AG08396 (cell line): ENCODE data around the gene DDX1.
"Not testable (repeated sequence)": the region's sequence is repeated elsewhere in the genome, so short reads cannot be mapped to it uniquely, and the experiment has no call there.

Experiments used
- DNase-seq: peaks from one replicate; pipeline ENCODE4 v3.0.0; 2012; ENCODE audit warnings: low spot score, mixed read lengths

The DDX1 gene

DNA sequence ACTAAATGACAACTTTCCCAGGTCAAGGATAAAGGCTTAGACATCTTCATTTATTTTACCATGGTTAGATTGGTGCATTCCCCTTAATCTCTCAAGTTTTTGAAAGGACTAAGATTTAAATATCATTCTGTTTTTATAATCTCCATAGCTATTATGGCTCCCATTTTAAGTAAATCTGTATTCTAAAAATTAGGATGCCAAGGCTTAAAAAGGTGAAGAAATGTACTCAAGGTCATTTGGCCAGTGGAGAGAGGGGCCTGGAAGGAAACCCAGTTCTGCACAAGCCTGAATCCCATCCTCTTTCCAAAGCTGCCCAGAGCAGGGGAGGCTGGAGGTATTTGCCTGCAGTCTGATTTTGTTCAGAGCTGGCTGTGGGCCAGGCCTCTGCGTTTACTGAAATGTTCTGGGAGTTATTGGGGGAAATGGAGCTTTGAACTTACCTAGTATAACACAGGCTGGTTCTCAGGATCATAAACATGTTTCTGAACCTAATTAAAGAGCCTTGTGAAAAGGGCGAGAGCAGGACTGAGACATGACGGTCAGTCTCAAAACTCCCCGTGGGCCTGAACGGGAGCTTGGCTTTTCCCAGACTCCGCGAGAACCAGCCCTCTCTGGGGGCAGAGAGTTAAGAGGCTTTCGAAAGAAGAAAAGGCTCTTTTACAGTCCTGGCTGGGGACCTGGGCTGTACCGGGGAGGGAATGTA is 85.6 kb downstream of the DDX1 start:
- no peak for DNase-seq

DNA sequence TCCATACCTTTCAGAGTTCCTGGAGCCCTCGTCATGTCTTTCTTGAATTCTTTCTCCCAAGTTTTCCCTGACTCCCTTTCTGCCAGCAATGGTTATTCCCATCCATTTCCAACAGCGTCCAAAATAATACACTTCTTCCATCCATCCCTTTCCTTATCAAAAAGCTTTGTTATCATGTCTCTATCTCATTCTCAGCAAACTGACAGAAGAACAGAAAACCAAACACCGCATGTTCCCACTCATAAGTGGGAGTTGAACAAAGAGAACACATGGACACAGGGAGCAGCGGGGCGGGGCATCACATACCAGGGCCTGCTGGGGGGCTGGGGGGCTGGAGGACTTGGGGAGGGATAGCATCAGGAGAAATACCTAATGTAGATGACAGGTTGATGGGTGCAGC is 86.7 kb downstream of the DDX1 start:
- DNase-seq: no peak

DNA sequence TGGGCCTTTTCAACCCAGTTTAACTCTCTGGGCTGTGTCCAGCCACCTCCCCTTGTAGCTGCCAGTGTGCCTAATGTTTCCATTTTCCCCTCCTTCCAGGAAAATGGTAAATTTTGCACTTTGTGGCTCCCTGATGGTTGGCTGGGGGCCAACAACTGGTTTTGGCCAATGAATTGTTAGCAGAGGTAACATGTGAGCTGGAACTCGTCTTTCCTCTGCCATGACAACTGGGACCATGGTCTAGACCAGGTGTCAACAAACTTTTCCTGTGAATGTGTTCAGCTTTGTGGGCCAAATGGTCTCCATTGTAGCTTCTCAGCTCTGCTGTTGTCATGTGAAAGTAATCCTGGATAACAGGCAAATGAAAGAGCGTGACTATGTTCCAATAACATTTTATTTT is 87.2 kb downstream of the DDX1 start:
- no peak for DNase-seq

DNA sequence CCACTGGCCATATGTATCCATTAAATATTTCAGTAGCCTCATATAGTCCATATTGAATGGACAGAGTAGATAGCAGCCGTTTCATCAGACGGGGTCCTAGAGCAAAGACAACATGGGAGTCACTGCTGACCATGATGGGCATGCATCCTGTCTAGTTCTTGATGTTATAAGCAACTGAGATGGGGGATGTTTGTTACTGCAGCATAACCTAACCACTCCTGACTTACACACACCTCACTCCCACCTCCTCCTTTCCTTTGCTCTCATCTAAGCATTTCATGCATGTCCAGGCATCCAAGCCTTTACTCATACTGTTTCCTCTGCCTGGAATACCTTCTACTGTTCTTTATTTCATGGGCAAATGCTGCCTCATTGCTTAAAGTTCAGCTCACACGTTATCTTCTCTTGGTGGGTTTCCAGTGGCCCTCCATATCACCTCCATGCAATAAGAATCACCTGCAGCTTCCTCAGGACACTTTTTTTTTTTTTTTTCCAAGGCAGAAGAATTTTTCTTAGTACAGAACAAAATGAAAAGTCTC is 87.8 kb downstream of the DDX1 start:
- no peak for DNase-seq

DNA sequence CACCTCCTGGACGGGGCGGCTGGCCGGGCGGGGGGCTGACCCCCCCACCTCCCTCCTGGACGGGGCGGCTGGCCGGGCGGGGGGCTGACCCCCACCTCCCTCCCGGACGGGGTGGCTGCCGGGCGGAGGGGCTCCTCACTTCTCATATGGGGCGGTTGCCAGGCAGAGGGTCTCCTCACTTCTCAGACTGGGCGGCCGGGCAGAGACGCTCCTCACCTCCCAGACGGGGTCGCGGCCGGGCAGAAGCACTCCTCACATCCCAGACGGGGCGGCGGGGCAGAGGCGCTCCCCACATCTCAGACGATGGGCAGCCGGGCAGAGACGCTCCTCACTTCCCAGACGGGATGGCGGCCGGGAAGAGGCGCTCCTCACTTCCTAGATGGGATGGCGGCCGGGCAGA is 88.5 kb downstream of the DDX1 start:
- not testable (repeated sequence) for DNase-seq
